ENCODE results near the gene FCRL1.

DNA sequence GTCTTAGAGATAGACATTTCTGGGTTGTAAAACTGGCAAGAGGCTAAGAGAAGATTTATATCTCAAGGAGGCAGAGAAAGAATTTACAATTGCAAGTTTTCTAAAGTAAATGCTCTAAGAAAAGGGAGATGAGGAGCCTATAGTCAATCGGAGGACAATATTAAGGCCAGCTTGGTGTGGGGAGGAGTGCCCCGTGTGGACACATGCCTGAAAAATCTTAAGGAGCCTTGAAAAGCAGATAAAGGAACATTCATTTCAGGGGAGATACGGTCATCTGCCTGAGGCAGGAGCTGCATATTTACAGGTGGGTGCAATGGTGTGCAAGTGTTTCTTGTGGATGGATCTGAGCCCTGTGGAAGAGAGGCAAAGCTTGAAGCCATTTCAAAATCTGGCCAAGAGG is 68.6 kb downstream of the FCRL1 start:
- no peak for TF ChIP-seq CTCF (IDR thresholded peaks at IDR 0.05)
- TF ChIP-seq POLR2A (IDR thresholded peaks at IDR 0.05): no peak
